ENCODE data around the gene NAV2.

DNA sequence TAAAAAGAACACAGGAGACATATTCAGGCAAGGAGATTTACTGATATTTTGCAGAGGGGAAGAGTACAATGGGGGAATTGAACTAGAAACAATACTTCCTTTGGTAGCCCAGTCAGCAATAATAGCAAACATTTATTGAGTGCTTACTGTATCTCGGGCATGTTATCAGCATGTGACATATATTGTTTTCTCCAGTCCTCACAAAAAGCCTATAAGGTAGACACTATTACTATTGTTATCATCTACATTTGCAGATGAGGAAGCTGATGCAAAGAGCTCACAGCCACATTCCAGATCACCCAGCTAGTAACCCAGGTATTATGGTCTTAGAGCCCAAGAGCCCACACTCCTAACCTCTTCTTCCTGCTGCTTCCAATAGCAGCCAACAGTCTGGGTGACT lies 27.9 kb downstream of the NAV2 start:
- TF ChIP-seq PATZ1 (CRISPR knock-in tag; IDR thresholded peaks at IDR 0.05; ENCODE audit: borderline replicate concordance) (no peak), RARB (CRISPR knock-in tag; IDR thresholded peaks at IDR 0.05) (no peak), ZC3H10 (CRISPR knock-in tag; IDR thresholded peaks at IDR 0.05) (no peak), SNAI2 (CRISPR knock-in tag; IDR thresholded peaks at IDR 0.05) (no peak), ZFP3 (CRISPR knock-in tag; IDR thresholded peaks at IDR 0.05) (no peak), CSDC2 (CRISPR knock-in tag; IDR thresholded peaks at IDR 0.05) (no peak)
- TF ChIP-seq, protein P1, sequence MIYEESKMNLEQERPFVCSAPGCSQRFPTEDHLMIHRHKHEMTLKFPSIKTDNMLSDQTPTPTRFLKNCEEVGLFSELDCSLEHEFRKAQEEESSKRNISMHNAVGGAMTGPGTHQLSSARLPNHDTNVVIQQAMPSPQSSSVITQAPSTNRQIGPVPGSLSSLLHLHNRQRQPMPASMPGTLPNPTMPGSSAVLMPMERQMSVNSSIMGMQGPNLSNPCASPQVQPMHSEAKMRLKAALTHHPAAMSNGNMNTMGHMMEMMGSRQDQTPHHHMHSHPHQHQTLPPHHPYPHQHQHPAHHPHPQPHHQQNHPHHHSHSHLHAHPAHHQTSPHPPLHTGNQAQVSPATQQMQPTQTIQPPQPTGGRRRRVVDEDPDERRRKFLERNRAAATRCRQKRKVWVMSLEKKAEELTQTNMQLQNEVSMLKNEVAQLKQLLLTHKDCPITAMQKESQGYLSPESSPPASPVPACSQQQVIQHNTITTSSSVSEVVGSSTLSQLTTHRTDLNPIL (CRISPR knock-in tag; IDR thresholded peaks at IDR 0.05; ENCODE audit: low read depth) = no peak

Measured in SK-N-SH treated with all-trans-retinoic acid at 6 μM for 48 hours (cell line).